HL-60 (cell line): ENCODE data around the gene DVL3.

ENCODE experiments used
- DNase-seq, 2 experiments: peaks; one replicate each; pipeline ENCODE4 v3.0.0-alpha.2; 2010 to 2020; ENCODE audit warnings: low read depth in 1 of 2, low spot score in 1 of 2
- H3K27ac ChIP-seq: fragments of 250-450 bp; sonication (Bioruptor Pico); replicated peaks from 2 replicates; pipeline ENCODE4 v1.5.1; 2020; ENCODE audit warnings: mild to moderate bottlenecking, moderate library complexity
- H3K27me3 ChIP-seq: fragments of 250-450 bp; sonication (Bioruptor Pico); 2 replicates; pipeline ENCODE4 v1.5.1; 2021; ENCODE audit warnings: mild to moderate bottlenecking, moderate library complexity; ENCODE audit not compliant: insufficient read depth, poor library complexity, severe bottlenecking
- H3K4me3 ChIP-seq: replicated peaks from 2 replicates; pipeline ENCODE4 v1.5.1; 2011; ENCODE audit warnings: mild to moderate bottlenecking, control low read depth, low read length; ENCODE audit not compliant: insufficient read depth
- GABPA ChIP-seq: IDR thresholded peaks from 2 replicates; pipeline ENCODE4 v1.6.1; 2012; ENCODE audit warnings: low read depth
- SPI1 ChIP-seq: IDR thresholded peaks from 2 replicates; pipeline ENCODE4 v1.6.1; 2012; ENCODE audit warnings: low read depth, mild to moderate bottlenecking, borderline replicate concordance
- TF ChIP-seq, protein P1 (sequence below): IDR thresholded peaks from 2 replicates; pipeline ENCODE4 v1.6.1; 2012; ENCODE audit warnings: low read depth; ENCODE audit not compliant: insufficient replicate concordance

DVL3 gene

DNA sequence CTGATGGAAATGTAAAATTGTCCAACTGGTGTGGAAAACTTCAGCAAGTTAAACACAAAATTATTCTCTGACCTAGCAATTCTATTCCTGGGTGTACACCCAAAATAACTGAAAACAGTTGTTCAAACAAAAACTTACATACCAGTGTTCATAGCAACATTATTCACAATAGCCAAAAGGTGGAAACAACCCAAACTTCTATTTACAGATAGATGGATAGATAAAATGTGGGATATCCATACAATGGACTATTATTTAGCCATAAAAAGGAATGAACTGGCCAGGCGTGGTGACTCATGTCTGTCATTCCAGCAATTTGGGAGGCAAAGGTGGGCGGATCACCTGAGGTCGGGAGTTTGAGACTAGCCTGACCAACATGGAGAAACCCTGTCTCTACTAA lies 67.3 kb downstream of the DVL3 start:
- Histone ChIP-seq H3K27ac (no peak overlapping the region), H3K4me3 (no peak overlapping the region), H3K27me3 (peaks cover 8% of the 10 kb centered on the region)
- TF ChIP-seq, protein P1, sequence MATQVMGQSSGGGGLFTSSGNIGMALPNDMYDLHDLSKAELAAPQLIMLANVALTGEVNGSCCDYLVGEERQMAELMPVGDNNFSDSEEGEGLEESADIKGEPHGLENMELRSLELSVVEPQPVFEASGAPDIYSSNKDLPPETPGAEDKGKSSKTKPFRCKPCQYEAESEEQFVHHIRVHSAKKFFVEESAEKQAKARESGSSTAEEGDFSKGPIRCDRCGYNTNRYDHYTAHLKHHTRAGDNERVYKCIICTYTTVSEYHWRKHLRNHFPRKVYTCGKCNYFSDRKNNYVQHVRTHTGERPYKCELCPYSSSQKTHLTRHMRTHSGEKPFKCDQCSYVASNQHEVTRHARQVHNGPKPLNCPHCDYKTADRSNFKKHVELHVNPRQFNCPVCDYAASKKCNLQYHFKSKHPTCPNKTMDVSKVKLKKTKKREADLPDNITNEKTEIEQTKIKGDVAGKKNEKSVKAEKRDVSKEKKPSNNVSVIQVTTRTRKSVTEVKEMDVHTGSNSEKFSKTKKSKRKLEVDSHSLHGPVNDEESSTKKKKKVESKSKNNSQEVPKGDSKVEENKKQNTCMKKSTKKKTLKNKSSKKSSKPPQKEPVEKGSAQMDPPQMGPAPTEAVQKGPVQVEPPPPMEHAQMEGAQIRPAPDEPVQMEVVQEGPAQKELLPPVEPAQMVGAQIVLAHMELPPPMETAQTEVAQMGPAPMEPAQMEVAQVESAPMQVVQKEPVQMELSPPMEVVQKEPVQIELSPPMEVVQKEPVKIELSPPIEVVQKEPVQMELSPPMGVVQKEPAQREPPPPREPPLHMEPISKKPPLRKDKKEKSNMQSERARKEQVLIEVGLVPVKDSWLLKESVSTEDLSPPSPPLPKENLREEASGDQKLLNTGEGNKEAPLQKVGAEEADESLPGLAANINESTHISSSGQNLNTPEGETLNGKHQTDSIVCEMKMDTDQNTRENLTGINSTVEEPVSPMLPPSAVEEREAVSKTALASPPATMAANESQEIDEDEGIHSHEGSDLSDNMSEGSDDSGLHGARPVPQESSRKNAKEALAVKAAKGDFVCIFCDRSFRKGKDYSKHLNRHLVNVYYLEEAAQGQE, result no peak
- no peak for TF ChIP-seq GABPA
- no peak for TF ChIP-seq SPI1
- no peak for DNase-seq
